K562 (cell line): Measurements from ENCODE around the gene PIAS3. TPM values are rescaled to one million over a fixed set of nuclear protein-coding genes. Genes with fewer than 3 reads are reported as not detected.

Experiments used
- ATAC-seq: fragments of 200-7000 bp; cut with Tn5 transposase; 3 replicates; pipeline ENCODE4 v1.9.1; 2020; ENCODE audit warnings: moderate library complexity
- BruUV-seq: library from RNA; stranded (reverse); fragments of 400-500 nt; replicated peaks from 2 replicates; lab custom pipeline; 2021; lab: Mats Ljungman, UMichigan
- CTCF ChIA-PET: fragments of 300-600 bp; formaldehyde crosslinking; extraction: SDS; loops from one replicate; lab custom pipeline; 2021; ENCODE audit warnings: low intra/inter-chr PET ratio; lab: Yijun Ruan, JAX
- POLR2A ChIA-PET: fragments of 300-600, 350-650 bp; sonication (Branson Sonifier 250); formaldehyde crosslinking; extraction: SDS; loops from one replicate; lab custom pipeline; 2021; ENCODE audit warnings: antibody characterized with exemption, inconsistent platforms; lab: Yijun Ruan, JAX
- DNase-seq, 4 experiments: peaks; one replicate each; pipeline versions ENCODE4 v3.0.0 to v3.0.0-alpha.2; 2011 to 2018; ENCODE audit warnings: low spot score in 3 of 4, mixed read lengths in 3 of 4; ENCODE audit errors: extremely low read depth in 1 of 4
- FAIRE-seq: peaks from 2 replicates; lab custom pipeline; 2011; peaks lifted over from hg19 to GRCh38; lab: Jason Lieb, UNC
- H2AFZ ChIP-seq: 2 replicates; pipeline ENCODE4 v1.6.0; 2011; ENCODE audit warnings: low read depth, low read length, control low read depth, inconsistent platforms
- H3K27ac ChIP-seq: fragments of 200-600 bp; 3 replicates; pipeline ENCODE4 v1.8.0; 2011; ENCODE audit warnings: low read depth, mild to moderate bottlenecking, control low read depth, inconsistent platforms, low read length, moderate library complexity, mixed read lengths; ENCODE audit errors: extremely low read depth
- H3K27me3 ChIP-seq, 2 experiments: fragments of 300-600 bp in 1 of 2; 2 replicates in 1 of 2; 3 replicates in 1 of 2; pipeline versions ENCODE4 v1.6.0 to v1.8.0; 2011; ENCODE audit warnings: inconsistent platforms in 2 of 2, low read length in 2 of 2, mild to moderate bottlenecking in 1 of 2, mixed read lengths in 1 of 2, moderate library complexity in 1 of 2; ENCODE audit not compliant: control insufficient read depth in 2 of 2, insufficient read depth in 2 of 2
- H3K36me3 ChIP-seq: fragments of 300-600 bp; 3 replicates; pipeline ENCODE4 v1.8.0; 2011; ENCODE audit warnings: mild to moderate bottlenecking, low read length, inconsistent platforms; ENCODE audit not compliant: control insufficient read depth, insufficient read depth
- H3K4me1 ChIP-seq, 2 experiments: fragments of 200-600 bp in 1 of 2; replicated peaks in 1 of 2; 2 replicates in 1 of 2; 3 replicates in 1 of 2; pipeline versions ENCODE4 v1.5.1 to v1.8.0; 2011; ENCODE audit warnings: inconsistent platforms in 2 of 2, low read length in 2 of 2, mild to moderate bottlenecking in 1 of 2, mixed read lengths in 1 of 2, moderate library complexity in 1 of 2; ENCODE audit not compliant: control insufficient read depth in 2 of 2, insufficient read depth in 2 of 2
- H3K4me2 ChIP-seq: 2 replicates; pipeline ENCODE4 v1.6.1; 2011; ENCODE audit warnings: low read length, control low read depth, inconsistent platforms, mixed read lengths; ENCODE audit not compliant: insufficient read depth
- H3K4me3 ChIP-seq: fragments of 200-600 bp; sonication (generic), shearing (Covaris generic); 2 replicates; pipeline ENCODE4 v1.5.1; 2016; ENCODE audit warnings: control low read depth, inconsistent platforms
- H3K79me2 ChIP-seq: fragments of 200-600 bp; 3 replicates; pipeline ENCODE4 v1.8.0; 2011; ENCODE audit warnings: low read length, inconsistent platforms; ENCODE audit not compliant: control insufficient read depth, insufficient read depth
- H3K9ac ChIP-seq, 2 experiments: 2 replicates each; pipeline versions ENCODE4 v1.6.0 to v1.6.1; 2011; ENCODE audit warnings: low read depth in 2 of 2, low read length in 2 of 2, control low read depth in 1 of 2, inconsistent platforms in 1 of 2, mild to moderate bottlenecking in 1 of 2, mixed read lengths in 1 of 2; ENCODE audit not compliant: insufficient read depth in 1 of 2
- H3K9me1 ChIP-seq: one replicate; pipeline ENCODE4 v1.6.0; 2011; ENCODE audit warnings: inconsistent platforms, mild to moderate bottlenecking, low read length, moderate library complexity; ENCODE audit not compliant: control insufficient read depth, insufficient read depth
- H3K9me3 ChIP-seq: replicated peaks from 2 replicates; pipeline ENCODE4 v1.5.1; 2011; ENCODE audit warnings: low read depth, low read length, inconsistent platforms; ENCODE audit not compliant: control insufficient read depth, insufficient read depth
- H4K20me1 ChIP-seq: replicated peaks from 2 replicates; pipeline ENCODE4 v1.6.1; 2011; ENCODE audit warnings: low read length, inconsistent platforms, mixed read lengths; ENCODE audit not compliant: control insufficient read depth, insufficient read depth
- CGGBP1 ChIP-seq: fragments of 250-450 bp; sonication (Bioruptor Pico); IDR thresholded peaks from 2 replicates; pipeline ENCODE4 v1.9.0; 2021; ENCODE audit warnings: mild to moderate bottlenecking
- CSDE1 ChIP-seq, 2 experiments: fragments of 450-650 bp; IDR thresholded peaks; 2 replicates each; pipeline ENCODE4 v1.6.1; 2016; ENCODE audit warnings: mild to moderate bottlenecking in 1 of 2
- FOXJ2 ChIP-seq: fragments of 200-800 bp; sonication (Bioruptor generic); IDR thresholded peaks from 2 replicates; pipeline ENCODE4 v1.6.1; 2016; ENCODE audit warnings: missing genetic modification characterization, missing compliant biosample characterization
- FOXP1 ChIP-seq: sonication (generic); formaldehyde crosslinking; IDR thresholded peaks from 2 replicates; pipeline ENCODE4 v1.8.0; 2022; ENCODE audit warnings: mild to moderate bottlenecking, missing genetic modification reagents
- MCM7 ChIP-seq, 2 experiments: fragments of 450-650 bp; IDR thresholded peaks; 2 replicates each; pipeline ENCODE4 v1.6.1; 2016 to 2018
- NFYB ChIP-seq: IDR thresholded peaks from 2 replicates; pipeline ENCODE4 v1.6.1; 2011; ENCODE audit warnings: mild to moderate bottlenecking, moderate library complexity; ENCODE audit not compliant: insufficient read length; ENCODE audit errors: extremely low read depth
- SPI1 ChIP-seq: IDR thresholded peaks from 2 replicates; pipeline ENCODE4 v1.6.1; 2011; ENCODE audit warnings: low read depth, low read length, control low read depth, borderline replicate concordance
- SRSF1 ChIP-seq: fragments of 200-400 bp; formaldehyde crosslinking; IDR thresholded peaks from 2 replicates; pipeline ENCODE4 v1.6.1; 2017; ENCODE audit warnings: mild to moderate bottlenecking, low read depth, low read length, moderate library complexity
- TEAD4 ChIP-seq, 2 experiments: sonication (generic) in 1 of 2; formaldehyde crosslinking in 1 of 2; IDR thresholded peaks; 2 replicates each; pipeline versions ENCODE4 v1.6.1 to v1.8.0; 2012 to 2022; ENCODE audit warnings: borderline replicate concordance in 1 of 2, inconsistent platforms in 1 of 2, low read length in 1 of 2, mild to moderate bottlenecking in 1 of 2, missing genetic modification reagents in 1 of 2
- WGBS: fragments of 100-300 bp; shearing (Covaris generic); methylation state at CpG from one replicate; pipeline ENCODE4 v1.1.6; 2016; ENCODE audit warnings: low coverage, mixed read lengths; ENCODE audit not compliant: insufficient coverage; ENCODE audit errors: missing lambda C conversion rate; 5-methylcytosine and 5-hydroxymethylcytosine counted together
- in situ Hi-C: fragments of 300-500 bp; cut with MboI; formaldehyde crosslinking; loops from 4 replicates; pipeline ENCODE4 v1.15.0; 2018; ENCODE audit warnings: inconsistent platforms, mixed read lengths
- intact Hi-C: fragments of 100-400 bp; cut with micrococcal nuclease; formaldehyde crosslinking; loops from 2 replicates; pipeline ENCODE4 v1.14.2; 2022
- polyA plus RNA-seq, 8 experiments: library from polyadenylated mRNA; depleted of rRNA in 4 of 8; stranded (reverse) in 5 of 8; unstranded in 3 of 8; fragments of >200 nt; fragmentation: Nextera tagmentation in 2 of 8; fragmentation: Illumina TruSeq in 1 of 8; extraction: Ambion mirVana in 2 of 8; extraction: Trizol in 1 of 8; gene quantifications; 2 replicates each; pipeline versions ENCODE4 v1.2.1 to v1.2.3, GENCODE V29; 2011 to 2014; ENCODE audit warnings: inconsistent platforms in 1 of 8, missing spikeins in 1 of 8
- total RNA-seq, 7 experiments: library from RNA; depleted of rRNA in 6 of 7; stranded (reverse); fragments of >200 nt in 6 of 7; fragmentation: Illumina TruSeq in 2 of 7; extraction: Trizol in 2 of 7; gene quantifications; 2 replicates each; pipeline versions ENCODE4 v1.2.1 to v1.2.3, GENCODE V29; 2011 to 2021; ENCODE audit warnings: low replicate concordance in 1 of 7
- TF ChIP-seq, protein P1 (sequence below): sonication (generic); IDR thresholded peaks from 2 replicates; pipeline ENCODE4 v1.6.1; 2016

PIAS3 gene
- total and polyA plus RNA-seq, 9 of the 15 experiments (the other 6 are each of a cell fraction or from before 2014, with no cell fraction given) = 1.1 to 25.6 (median 7.9) TPM

DNA sequence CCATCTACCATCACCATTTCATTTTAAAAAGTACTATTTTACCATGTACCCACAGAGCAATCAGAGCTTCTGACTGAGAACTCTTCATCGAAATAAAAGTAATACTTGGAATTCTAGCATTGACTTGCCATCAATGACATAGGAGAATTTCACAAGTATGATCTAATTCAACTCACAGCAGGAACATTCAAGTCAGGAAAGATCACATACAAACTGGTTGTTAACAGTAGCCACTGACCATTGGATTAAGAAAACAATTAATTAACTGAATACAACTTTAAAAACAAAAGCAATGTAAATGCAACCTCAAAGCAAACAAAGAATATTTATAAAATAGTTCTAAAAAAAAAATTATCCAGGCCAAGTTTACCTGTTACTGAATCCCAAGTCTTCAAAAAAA is 53.8 kb downstream of the PIAS3 start:
- CTCF ChIA-PET = no interaction called here
- Histone ChIP-seq H4K20me1 (0 out of 2 replicates have a peak, but pooled peaks cover 3% of the 10 kb centered on the region), H3K27ac (no peak overlapping the region), H3K36me3 (peaks cover 9% of the 10 kb centered on the region), H3K27me3 (no peaks in the 10 kb centered on the region)
- FAIRE-seq = no peak
- intact Hi-C loops (no loop called here), in situ Hi-C loops (loop anchor here (10.0 kb wide), 1 partner anchor 310 kb away; no protein-coding TSS in a partner anchor)
- TF ChIP-seq CSDE1 (IDR thresholded peaks at IDR 0.05) = no peak
- TF ChIP-seq, all 486 proteins: peak for 0
- no peak for ATAC-seq
- DNase-seq = no peak
- no peak overlapping the region for H3K4me2 ChIP-seq
- H3K4me1 ChIP-seq = no peaks in the 10 kb centered on the region; a peak in 1 of 5 replicates
- H3K79me2 ChIP-seq = peaks cover 39% of the 10 kb centered on the region
- H3K4me3 ChIP-seq = no peak overlapping the region
- POLR2A ChIA-PET = interaction anchor here (0.9 to 2.1 kb wide), 4 partner anchors 47 to 231 kb away, joined by 3 to 5 read pairs (median 4); partner anchors contain the start of gene PIAS3
- H2AFZ ChIP-seq = no peak overlapping the region
- BruUV-seq = no TSS peak
- WGBS = 48% methylated on average over 1 of the region's 1 CpG
- no peak overlapping the region for H3K9ac ChIP-seq
- H3K9me1 ChIP-seq = no peaks in the 10 kb centered on the region
- no peaks in the 10 kb centered on the region for H3K9me3 ChIP-seq

- no peak overlapping the region for H3K27ac ChIP-seq
- H3K27me3 ChIP-seq = no peaks in the 10 kb centered on the region
- TF ChIP-seq NFYB (no peak), FOXJ2 (tag) (no peak), MCM7 (IDR thresholded peaks at IDR 0.05) (no peak), TEAD4 (IDR thresholded peaks at IDR 0.05; ENCODE audit: low read length) (no peak), TEAD4 (CRISPR knock-in tag; IDR thresholded peaks at IDR 0.05; ENCODE audit: borderline replicate concordance) (no peak), SRSF1 (no peak), FOXP1 (CRISPR knock-in tag) (no peak), CGGBP1 (CRISPR knock-in tag) (no peak), SPI1 (peak; percentile 87)
- TF ChIP-seq, protein P1, sequence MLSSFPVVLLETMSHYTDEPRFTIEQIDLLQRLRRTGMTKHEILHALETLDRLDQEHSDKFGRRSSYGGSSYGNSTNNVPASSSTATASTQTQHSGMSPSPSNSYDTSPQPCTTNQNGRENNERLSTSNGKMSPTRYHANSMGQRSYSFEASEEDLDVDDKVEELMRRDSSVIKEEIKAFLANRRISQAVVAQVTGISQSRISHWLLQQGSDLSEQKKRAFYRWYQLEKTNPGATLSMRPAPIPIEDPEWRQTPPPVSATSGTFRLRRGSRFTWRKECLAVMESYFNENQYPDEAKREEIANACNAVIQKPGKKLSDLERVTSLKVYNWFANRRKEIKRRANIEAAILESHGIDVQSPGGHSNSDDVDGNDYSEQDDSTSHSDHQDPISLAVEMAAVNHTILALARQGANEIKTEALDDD = peak; percentile 36; the same call in 1 of the 2 replicates
- TF ChIP-seq, all 486 proteins: peak for 2
- ATAC-seq (no peak; the same call in 2 of the 3 replicates), DNase-seq (no peak), FAIRE-seq (no peak)
- Histone ChIP-seq H3K9ac (no peak overlapping the region), H3K4me1 (no peaks in the 10 kb centered on the region; a peak in 1 of 5 replicates), H3K9me3 (no peaks in the 10 kb centered on the region), H3K79me2 (peaks cover 39% of the 10 kb centered on the region), H2AFZ (no peak overlapping the region), H3K36me3 (peaks cover 9% of the 10 kb centered on the region), H4K20me1 (0 out of 2 replicates have a peak, but pooled peaks cover 3% of the 10 kb centered on the region), H3K4me2 (no peak overlapping the region), H3K4me3 (no peak overlapping the region), H3K9me1 (no peaks in the 10 kb centered on the region)
- ChIA-PET CTCF (no interaction called here), POLR2A (interaction anchor here (0.9 to 2.1 kb wide), 5 partner anchors 10 to 232 kb away, joined by 3 to 5 read pairs (median 4); no protein-coding TSS in a partner anchor)
- WGBS = 53% methylated on average over 3 of the region's 3 CpGs
- intact Hi-C loops (no loop called here), in situ Hi-C loops (loop anchor here (10.0 kb wide), 1 partner anchor 310 kb away; no protein-coding TSS in a partner anchor)
- no TSS peak for BruUV-seq
Observed at GRCh38 chr1:145804235-145805045, 54.4 kb downstream of the PIAS3 start.
